HuH-7.5 (cell line): Measurements from ENCODE around the gene MOV10L1.

ENCODE experiments used
- DNase-seq: peaks from one replicate; pipeline ENCODE4 v3.0.0; 2011; ENCODE audit warnings: low spot score

MOV10L1 gene

GRCh38 chr22:50089682-50090411 lies at the start of gene MOV10L1:
TSS of gene MOV10L1 (plus strand) at chr22:50090006. CDS start at chr22:50090089, 83 bp downstream.
- DNase-seq: no peak

- no peak for DNase-seq
Measured at GRCh38 chr22:50040717-50041116, 49.1 kb upstream of the MOV10L1 start.

- DNase-seq: no peak
Measured at GRCh38 chr22:50041361-50042065, 48.3 kb upstream of the MOV10L1 start.

- no peak for DNase-seq
Measured at GRCh38 chr22:50044485-50045118, 45.2 kb upstream of the MOV10L1 start.

GRCh38 chr22:50045211-50046018 lies 44.4 kb upstream of the MOV10L1 start:
- no peak for DNase-seq

- no peak for DNase-seq
Measured at GRCh38 chr22:50046019-50046415, 43.8 kb upstream of the MOV10L1 start.

GRCh38 chr22:50046481-50047245 lies 43.1 kb upstream of the MOV10L1 start:
- DNase-seq: no peak

GRCh38 chr22:50047346-50047745 lies 42.5 kb upstream of the MOV10L1 start:
- DNase-seq: no peak

GRCh38 chr22:50048061-50048765 lies 41.6 kb upstream of the MOV10L1 start:
- no peak for DNase-seq

- DNase-seq: no peak
Measured at GRCh38 chr22:50048836-50049235, 41.0 kb upstream of the MOV10L1 start.

GRCh38 chr22:50049299-50050195 lies 40.3 kb upstream of the MOV10L1 start:
- no peak for DNase-seq

- DNase-seq: no peak
Measured at GRCh38 chr22:50051930-50052329, 37.9 kb upstream of the MOV10L1 start.

- DNase-seq: no peak
Measured at GRCh38 chr22:50053861-50054260, 35.9 kb upstream of the MOV10L1 start.

- DNase-seq: no peak
Measured at GRCh38 chr22:50056214-50056972, 33.4 kb upstream of the MOV10L1 start.

- no peak for DNase-seq
Measured at GRCh38 chr22:50057278-50058060, 32.3 kb upstream of the MOV10L1 start.

- DNase-seq: no peak
Measured at GRCh38 chr22:50058061-50058905, 31.5 kb upstream of the MOV10L1 start, which contains the start of gene TTLL8. TSS of gene TTLL8 (minus strand) at chr22:50058298.
